ENCODE data around the gene SOX5.

Gene SOX5

DNA sequence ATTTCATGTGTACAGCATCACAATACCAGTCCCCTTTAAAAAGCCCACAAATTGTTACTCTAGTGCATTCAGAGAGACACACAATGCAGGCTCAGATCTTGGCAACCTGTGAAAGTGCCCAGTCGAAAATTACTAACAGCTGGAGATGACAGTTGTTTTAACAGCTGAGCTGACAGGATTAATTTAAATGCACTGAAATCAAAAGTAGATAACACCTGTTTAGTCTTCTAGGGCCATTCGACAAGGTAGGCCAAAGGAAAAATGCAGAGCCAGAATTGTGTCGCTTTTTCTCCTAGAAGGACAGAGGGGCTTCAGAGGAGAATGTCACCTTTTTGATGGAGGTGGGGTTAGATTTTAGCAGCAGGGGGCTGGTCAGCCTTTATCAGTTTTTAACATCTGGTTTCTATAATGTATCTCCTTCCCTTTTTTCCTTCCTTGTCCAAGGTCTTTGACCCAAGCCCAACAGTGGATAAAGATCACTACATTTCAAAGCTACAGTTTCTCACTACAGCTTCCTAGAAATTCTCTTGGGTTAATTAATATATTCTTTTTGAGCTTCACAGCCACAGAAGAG lies 139.1 kb downstream of the SOX5 start:
- Histone ChIP-seq H3K79me2 (ENCODE audit: low read length) (no peaks in the 10 kb centered on the region), H3K4me1 (ENCODE audit: low read length) (no peaks in the 10 kb centered on the region), H3K36me3 (replicated peaks; ENCODE audit: insufficient read depth, low read length) (no peaks in the 10 kb centered on the region), H4K20me1 (ENCODE audit: insufficient read depth, low read length) (no peaks in the 10 kb centered on the region), H3K9me2 (replicated peaks; ENCODE audit: insufficient read depth, low read length) (0 out of 2 replicates have a peak, but pooled peaks cover under 1% of the 10 kb centered on the region), H3F3A (ENCODE audit: insufficient read depth, low read length) (no peaks in the 10 kb centered on the region), H3K4me2 (ENCODE audit: low read depth, low read length) (no peak overlapping the region), H3K27ac (ENCODE audit: low read length) (no peak overlapping the region), H3K4me3 (ENCODE audit: low read length) (no peak overlapping the region), H3K9ac (ENCODE audit: low read length) (no peak overlapping the region), H3K9me3 (replicated peaks; ENCODE audit: insufficient read depth, low read length) (no peaks in the 10 kb centered on the region), H2AFZ (ENCODE audit: low read length) (no peak overlapping the region), H3K27me3 (replicated peaks; ENCODE audit: insufficient read depth, low read length) (no peaks in the 10 kb centered on the region)
- DNase-seq = no peak
- TF ChIP-seq, protein P1, sequence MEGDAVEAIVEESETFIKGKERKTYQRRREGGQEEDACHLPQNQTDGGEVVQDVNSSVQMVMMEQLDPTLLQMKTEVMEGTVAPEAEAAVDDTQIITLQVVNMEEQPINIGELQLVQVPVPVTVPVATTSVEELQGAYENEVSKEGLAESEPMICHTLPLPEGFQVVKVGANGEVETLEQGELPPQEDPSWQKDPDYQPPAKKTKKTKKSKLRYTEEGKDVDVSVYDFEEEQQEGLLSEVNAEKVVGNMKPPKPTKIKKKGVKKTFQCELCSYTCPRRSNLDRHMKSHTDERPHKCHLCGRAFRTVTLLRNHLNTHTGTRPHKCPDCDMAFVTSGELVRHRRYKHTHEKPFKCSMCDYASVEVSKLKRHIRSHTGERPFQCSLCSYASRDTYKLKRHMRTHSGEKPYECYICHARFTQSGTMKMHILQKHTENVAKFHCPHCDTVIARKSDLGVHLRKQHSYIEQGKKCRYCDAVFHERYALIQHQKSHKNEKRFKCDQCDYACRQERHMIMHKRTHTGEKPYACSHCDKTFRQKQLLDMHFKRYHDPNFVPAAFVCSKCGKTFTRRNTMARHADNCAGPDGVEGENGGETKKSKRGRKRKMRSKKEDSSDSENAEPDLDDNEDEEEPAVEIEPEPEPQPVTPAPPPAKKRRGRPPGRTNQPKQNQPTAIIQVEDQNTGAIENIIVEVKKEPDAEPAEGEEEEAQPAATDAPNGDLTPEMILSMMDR (IDR thresholded peaks at IDR 0.05; ENCODE audit: low read length) = no peak

DNA sequence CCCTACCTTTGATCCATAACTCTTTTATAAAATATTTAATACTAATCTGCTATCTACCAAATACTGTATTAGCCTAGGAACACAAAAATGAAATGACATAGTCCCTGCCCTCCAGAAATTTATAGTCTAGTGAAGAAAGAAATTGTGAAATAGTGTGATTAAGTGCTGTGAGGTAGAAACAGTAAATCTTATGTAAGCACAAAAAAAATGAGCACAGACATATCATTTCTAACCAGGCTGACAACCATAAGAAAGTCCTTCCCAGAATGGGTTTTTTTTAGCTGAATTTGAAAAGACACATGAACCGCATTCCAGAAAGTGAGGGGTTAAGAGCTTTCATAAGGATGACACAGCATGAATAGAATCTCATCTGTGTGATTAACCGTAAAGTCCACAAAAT lies 145.9 kb downstream of the SOX5 start:
- no peak for DNase-seq
- no peaks in the 10 kb centered on the region for H3K9me3 ChIP-seq (replicated peaks; ENCODE audit: insufficient read depth, low read length)
- H3K27me3 ChIP-seq (replicated peaks; ENCODE audit: insufficient read depth, low read length) = no peaks in the 10 kb centered on the region
- H3K36me3 ChIP-seq (replicated peaks; ENCODE audit: insufficient read depth, low read length) = no peaks in the 10 kb centered on the region
- TF ChIP-seq EZH2phosphoT487 (IDR thresholded peaks at IDR 0.05; ENCODE audit: low read length) = no peak
- TF ChIP-seq, protein P1 (IDR thresholded peaks at IDR 0.05; ENCODE audit: low read length) = no peak
- no peak for TF ChIP-seq EZH2 (optimal IDR thresholded peaks at IDR 0.05; ENCODE audit: low read depth, low read length)
- no peaks in the 10 kb centered on the region for H3K79me2 ChIP-seq (ENCODE audit: low read length)
- no peaks in the 10 kb centered on the region for H3F3A ChIP-seq (ENCODE audit: insufficient read depth, low read length)
- H3K9me2 ChIP-seq (replicated peaks; ENCODE audit: insufficient read depth, low read length) = no peaks in the 10 kb centered on the region
- no peak overlapping the region for H3K4me2 ChIP-seq (ENCODE audit: low read depth, low read length)
- H3K9ac ChIP-seq (ENCODE audit: low read length) = no peak overlapping the region
- H3K4me1 ChIP-seq (ENCODE audit: low read length) = no peaks in the 10 kb centered on the region
- no peak overlapping the region for H3K27ac ChIP-seq (ENCODE audit: low read length)
- no peaks in the 10 kb centered on the region for H4K20me1 ChIP-seq (ENCODE audit: insufficient read depth, low read length)
- H3K4me3 ChIP-seq (ENCODE audit: low read length) = no peak overlapping the region
- no peak overlapping the region for H2AFZ ChIP-seq (ENCODE audit: low read length)

DNA sequence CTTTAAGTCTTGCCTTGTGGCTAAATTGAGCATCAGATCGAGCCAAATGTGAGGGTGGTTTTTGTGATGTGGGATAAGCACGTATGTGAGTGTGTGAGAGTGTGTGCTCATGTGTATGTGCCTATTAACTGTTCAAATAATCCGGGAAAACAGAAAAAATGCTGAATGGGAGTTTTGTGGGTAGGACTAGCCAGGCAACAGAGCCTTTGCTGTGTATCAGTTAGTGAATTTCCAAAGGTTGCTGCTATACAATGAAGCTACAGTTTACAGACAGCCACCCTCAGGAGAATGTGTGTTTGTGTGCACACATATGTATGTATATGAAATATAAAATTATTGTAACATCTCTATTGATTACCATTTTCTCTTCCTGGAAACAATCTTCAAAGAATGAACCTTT lies 154.0 kb downstream of the SOX5 start:
- Histone ChIP-seq H4K20me1 (ENCODE audit: insufficient read depth, low read length) (no peaks in the 10 kb centered on the region), H3K4me1 (ENCODE audit: low read length) (no peaks in the 10 kb centered on the region), H3K9me2 (replicated peaks; ENCODE audit: insufficient read depth, low read length) (no peaks in the 10 kb centered on the region), H3K27me3 (replicated peaks; ENCODE audit: insufficient read depth, low read length) (no peaks in the 10 kb centered on the region), H3F3A (ENCODE audit: insufficient read depth, low read length) (no peaks in the 10 kb centered on the region), H3K4me3 (ENCODE audit: low read length) (no peak overlapping the region), H3K9me3 (replicated peaks; ENCODE audit: insufficient read depth, low read length) (no peaks in the 10 kb centered on the region), H3K9ac (ENCODE audit: low read length) (no peak overlapping the region), H3K27ac (ENCODE audit: low read length) (no peak overlapping the region), H3K36me3 (replicated peaks; ENCODE audit: insufficient read depth, low read length) (no peaks in the 10 kb centered on the region), H2AFZ (ENCODE audit: low read length) (no peak overlapping the region), H3K4me2 (ENCODE audit: low read depth, low read length) (no peak overlapping the region), H3K79me2 (ENCODE audit: low read length) (no peaks in the 10 kb centered on the region)
- TF ChIP-seq EZH2phosphoT487 (IDR thresholded peaks at IDR 0.05; ENCODE audit: low read length) = no peak
- TF ChIP-seq, protein P1 (IDR thresholded peaks at IDR 0.05; ENCODE audit: low read length) = no peak
- TF ChIP-seq EZH2 (optimal IDR thresholded peaks at IDR 0.05; ENCODE audit: low read depth, low read length) = no peak
- DNase-seq = no peak

Measured in MM.1S (cell line).